Measurements from ENCODE around the gene FAM161A. TPM values are rescaled to one million over a fixed set of nuclear protein-coding genes. Genes with fewer than 3 reads are reported as not detected.
"Not testable (repeated sequence)": the region's sequence is repeated elsewhere in the genome, so short reads cannot be mapped to it uniquely, and the experiment has no call there.

FAM161A gene
- polyA plus RNA-seq, 5 donors, result 20.0 to 31.4 (median 27.6) TPM

DNA sequence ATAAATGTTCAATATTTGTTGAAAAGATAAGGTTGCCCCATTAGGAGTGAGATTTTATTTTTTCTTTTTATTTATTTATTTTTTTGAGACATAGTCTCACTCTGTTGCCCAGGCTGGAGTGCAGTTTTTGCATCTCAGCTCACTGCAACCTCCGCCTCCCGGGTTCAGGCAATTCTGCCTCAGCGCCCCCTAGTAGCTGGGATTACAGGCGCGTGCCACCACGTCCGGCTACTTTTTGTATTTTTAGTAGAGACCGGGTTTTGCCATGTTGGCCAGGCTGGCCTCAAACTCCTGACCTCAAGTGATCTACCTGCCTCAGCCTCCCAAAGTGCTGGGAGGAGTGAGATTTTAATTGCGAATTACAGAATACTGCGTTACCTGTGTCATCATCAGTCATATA lies 2.6 kb downstream of the FAM161A start:
- not testable (repeated sequence) for DNase-seq

DNA sequence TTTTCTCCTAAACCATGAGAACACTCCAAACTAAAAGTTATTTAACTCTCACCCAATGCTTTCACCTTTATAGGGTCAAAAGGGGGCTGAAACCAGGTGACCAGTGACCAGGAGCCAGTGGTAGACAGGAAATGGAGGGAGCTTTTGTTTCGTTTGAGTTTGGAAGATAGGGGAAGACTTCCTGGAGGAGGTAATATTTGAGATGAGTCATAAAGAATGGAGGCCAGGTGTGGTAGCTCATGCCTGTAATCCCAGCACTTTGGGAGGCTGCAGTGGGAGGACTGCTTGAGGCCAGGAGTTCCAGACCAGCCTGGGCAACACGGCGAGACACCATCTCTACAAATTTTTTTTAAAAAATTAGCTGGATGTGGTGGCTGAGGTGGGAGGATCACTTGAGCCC lies 8.5 kb downstream of the FAM161A start:
- no peak for DNase-seq

DNA sequence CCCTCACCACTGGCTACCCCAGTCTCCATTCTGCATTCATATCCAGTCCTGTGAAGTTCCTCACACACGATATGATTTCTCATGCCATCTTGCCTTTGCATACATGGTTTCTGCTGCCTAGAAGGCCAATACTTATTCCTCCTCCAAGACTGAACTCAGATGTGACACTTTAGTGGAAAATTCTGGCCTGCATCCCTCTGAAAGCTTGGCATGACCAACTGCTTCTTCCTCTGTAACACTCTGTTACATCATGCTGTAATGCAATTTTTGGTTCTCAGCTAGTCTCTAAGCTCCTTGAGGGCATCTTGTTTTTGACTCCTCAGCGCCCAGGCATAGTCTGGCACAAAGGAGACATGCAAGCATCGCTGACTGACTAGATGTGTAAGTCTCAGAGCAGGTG lies 12.6 kb downstream of the FAM161A start:
- no peak for DNase-seq

DNA sequence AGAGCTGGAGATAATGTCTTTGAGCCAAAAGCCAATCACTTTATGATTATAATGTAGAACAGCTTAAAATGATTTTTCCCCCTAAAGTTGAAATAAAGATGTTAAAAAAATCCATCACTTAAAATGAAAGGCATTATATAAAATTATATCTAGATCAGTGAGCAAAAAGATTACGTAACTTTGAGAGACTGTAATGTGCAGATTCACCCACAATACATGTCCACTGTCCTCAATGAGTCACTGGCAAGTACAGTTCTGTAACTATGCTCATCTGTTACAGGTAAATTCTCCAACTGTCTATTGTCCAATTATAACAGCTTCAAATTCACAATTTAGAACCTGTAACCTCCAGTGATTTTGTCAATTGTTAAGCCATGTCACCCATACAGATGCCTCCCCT lies 19.0 kb downstream of the FAM161A start:
- no peak for DNase-seq

DNA sequence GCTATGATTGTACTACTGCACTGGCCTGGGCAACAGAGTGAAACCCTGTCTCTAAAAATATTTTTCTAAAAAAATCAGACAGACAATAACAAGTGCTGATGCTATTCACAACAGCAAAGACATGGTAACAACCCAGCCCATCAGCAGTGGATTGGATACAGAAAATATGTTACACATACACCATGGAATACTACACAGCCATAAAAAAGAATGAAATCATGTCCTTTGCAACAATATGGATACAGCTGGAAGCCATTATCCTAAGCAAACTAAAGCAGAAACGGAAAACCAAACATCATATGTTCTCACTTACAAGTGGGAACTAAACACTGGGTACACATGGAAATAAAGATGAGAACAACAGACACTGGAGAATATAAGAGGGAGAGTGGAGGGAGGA lies 19.9 kb downstream of the FAM161A start:
- no peak for DNase-seq

DNA sequence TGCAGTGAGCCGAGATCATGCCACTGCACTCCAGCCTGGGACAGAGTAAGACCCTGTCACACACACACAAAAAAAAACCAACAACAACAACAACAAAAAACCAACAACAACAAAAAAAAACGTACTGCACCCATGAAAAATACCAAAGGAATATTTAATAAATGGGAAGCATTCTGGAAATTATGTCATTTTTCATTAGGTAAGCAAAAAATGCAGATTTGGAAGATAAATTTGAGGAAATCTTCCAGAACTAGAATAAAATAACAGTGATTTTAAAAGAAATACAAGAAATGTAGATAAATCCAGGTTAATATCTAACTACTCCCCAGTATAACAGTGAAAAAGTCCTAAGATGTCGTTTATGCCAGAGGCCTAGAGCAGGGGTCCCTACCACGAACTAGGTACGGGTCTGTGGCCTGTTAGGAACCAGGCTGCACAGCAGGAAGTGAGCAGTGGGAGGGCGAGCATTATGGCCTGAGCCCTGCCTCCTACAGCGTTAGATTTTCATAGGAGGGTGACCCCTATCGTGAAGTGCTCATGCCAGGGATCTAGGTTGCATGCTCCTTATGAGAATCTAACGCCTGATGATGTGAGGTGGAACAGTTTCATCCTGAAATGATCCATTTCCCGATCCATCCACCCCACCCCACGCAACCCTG lies 21.5 kb downstream of the FAM161A start:
- no peak for DNase-seq

DNA sequence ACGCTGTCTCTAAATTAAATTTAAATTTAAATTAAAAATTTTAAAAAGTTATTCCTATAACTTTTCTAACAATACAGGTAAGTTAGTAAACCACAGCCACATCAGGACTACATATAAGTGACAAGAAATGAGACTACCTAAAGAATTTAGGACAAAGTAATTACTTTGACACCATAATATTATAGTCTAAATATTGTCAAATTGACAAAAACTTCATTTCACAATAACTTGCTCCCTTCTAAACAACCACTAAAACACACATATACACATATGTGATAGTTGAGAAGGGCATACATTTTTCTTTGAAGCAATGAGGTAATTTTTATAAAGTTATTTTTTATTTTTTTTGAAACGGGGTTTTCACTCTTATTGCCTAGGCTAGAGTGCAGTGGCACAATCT lies 31.6 kb downstream of the FAM161A start:
- DNase-seq, result no peak

DNA sequence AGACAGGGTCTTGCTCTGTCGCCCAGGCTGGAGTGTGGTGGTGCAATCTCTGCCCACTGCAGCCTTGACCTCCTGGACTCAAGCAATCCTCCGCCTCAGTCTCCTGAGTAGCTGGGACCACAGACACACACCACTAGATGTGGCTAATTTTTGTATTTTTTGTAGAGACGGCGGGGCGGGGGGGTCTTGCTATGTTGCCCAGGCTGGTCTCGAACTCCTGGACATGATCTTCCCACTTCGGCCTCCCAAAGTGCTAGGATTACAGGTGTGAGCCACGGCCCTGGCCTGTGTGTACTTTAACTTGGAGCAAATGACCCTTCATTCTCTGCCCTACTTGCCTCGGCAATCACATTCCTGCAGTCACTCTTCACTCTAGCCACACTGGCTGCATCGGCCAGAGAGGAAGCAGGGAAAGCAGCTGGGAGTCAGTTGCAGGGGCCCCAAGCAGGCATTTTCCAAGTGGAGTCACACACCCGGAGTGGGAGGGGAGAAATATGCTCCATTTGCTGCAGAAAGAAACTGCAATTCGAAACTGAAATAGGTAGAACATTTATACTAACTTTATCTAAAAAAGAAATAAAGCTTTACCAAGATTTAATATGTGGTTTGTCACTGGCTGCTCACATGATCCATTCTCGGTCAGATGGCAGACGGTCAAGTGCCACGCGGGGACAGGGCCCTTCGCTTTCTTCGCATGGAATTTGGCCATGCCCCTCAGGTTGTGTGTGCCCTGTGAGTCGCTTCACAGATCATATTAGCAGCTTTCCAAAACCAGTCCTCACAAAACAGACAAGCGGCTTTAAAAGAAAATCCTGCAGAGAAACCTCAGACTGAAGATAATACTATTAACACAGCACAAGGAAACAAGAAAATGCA lies 37.1 kb downstream of the FAM161A start:
- no peak for DNase-seq

DNA sequence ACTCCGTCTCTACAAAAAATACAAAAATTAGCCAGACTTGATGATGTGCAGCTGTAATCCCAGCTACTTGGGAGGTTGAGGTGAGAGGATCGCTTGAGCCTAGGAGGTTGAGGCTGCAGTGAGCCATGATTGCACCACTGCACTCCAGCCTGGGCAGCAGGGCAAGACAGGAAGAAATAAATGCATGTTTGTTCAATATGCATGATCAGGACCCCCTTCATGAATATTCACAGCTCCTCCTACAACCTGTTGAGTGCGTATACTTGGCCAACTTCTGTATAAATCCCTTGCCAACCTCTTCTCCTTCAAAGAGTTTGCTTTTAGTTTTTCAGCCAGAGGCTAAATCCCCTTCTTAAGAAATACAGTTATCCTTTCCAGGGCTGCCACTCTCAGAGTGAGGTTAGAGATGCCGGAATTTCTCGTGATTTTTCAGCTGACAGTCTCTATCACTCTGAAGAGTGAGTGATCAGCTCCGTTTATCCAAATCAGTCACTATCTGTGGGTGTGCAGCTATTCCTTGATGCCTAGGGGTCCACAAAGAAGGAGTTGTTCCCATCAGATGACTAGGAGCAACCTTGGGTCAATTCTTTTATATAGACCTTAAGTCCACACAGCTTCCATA lies 39.2 kb downstream of the FAM161A start:
- DNase-seq, result no peak

DNA sequence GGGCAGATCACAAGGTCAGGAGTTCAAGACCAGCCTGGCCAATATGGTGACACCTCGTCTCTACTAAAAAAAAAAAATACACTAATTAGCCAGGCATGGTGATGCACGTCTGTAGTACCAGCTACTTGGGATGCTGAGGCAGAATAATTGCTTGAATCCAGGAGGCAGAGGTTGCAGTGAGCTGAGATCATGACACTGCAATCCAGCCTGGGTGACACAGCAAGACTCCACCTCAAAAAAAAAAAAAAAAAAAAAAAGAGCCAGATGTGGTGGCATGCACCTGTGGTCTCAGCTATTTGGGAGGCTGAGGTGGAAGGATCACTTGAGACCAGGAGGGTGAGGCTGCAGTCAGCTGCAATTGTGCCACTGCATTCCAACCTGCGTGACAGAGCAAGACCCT lies 40.5 kb downstream of the FAM161A start:
- not testable (repeated sequence) for DNase-seq

DNA sequence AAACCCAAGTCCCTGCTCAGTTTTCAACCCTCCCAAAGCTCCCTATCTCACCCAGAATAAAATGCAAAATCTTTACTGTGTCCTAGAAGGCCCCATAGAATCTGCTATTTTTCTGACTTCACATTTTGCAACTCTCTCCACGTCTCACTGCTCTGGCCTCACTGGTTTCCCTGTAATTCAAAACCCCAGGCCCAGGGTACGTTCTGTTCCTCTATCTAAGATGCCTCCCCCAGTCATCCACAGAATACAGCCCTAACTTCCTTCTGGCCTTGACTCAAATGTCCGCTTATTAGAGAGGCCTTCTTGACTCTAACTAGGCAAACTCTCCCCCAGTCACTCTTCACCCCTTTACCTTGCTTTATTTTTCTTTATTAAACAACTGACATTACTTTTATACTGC lies 42.0 kb downstream of the FAM161A start:
- DNase-seq, result no peak

DNA sequence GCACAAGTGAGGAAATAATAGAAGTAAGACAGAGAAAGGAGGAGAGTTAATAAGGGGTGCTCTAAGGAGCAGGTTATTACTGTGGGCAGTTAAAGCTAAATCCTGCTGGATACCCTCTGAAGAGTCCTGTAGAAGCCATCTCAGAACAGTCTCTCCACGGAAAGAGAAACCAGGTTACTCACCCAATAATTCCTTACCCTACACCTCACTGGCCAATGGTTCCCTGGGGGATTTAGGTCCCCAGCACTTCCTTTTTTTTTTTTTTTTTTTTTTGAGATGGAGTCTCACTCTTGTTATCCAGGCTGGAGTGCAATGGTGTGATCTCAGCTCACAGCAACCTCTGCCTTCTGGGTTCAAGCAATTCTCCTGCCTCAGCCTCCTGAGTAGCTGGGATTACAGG lies 43.7 kb downstream of the FAM161A start:
- DNase-seq, result not testable (repeated sequence)

DNA sequence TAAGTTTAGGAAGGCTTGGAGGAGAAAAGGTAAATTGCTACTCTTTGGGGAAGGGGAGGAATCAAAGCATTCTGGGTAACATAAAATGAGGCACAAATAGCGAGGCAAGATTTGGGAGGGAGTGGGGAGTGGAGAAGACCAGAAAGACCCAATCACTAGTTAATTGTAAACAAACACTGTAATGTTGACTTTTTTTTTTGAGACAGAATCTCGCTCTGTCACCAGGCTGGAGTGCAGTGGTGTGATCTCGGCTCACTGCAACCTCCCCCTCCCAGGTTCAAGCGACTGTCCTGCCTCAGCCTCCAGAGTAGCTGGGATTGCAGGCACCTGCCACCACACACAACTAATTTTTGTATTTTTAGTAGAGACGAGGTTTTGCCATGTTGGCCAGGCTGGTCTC lies 45.2 kb downstream of the FAM161A start:
- DNase-seq, result not testable (repeated sequence)

DNA sequence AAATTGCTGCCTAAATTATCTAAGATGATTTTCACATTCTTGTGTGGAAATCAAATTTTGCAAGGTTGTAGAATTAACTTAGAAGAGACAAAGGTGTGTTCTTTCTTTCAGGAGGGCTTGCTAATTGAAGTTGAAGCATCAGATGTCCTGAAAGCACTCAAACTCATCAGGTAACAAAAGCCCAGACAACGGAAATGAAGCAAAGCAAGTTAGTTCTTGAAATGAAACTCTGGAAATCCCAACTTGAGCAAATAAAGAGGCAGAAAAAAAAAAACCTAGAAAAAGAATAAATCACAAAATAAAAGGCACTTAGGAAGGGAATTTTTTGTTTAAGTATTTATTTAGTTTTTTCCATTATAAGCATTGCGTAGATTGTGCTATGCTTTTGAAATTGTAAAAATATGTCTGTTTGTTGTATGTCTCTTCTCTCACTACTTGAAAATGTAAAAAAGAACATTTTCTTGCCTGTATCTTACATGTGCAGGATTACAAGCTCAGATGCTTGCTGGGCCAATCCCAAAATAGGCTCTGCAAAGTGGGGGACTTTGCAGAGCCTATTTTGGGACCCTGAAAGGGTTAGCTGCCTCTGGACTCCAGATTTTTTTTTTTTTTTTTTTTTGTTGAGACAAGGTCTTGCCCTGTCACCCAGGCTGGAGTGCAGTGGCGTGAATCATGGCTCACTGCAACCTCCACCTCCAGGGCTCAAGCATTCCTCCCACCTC lies 46.7 kb downstream of the FAM161A start:
- DNase-seq, result no peak

DNA sequence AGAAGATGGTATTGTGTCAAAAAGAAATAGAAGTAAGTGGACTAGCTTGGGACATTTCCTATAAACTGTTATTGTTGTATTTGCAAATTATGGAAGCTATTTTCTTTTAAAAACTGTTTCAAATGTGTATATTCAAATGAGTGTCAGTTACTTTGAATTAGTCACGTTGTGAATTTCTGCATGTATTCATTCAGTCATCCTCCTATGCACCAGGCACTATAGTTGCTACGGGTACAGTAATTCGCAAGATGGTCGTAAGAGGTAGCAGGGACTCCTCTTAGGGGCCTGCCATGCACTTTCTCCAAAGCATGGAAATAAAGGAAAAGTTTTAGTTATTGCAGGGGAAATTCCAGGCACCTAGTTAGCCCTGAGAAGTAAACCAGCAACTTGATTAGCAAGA lies 51.3 kb downstream of the FAM161A start:
- no peak for DNase-seq

DNA sequence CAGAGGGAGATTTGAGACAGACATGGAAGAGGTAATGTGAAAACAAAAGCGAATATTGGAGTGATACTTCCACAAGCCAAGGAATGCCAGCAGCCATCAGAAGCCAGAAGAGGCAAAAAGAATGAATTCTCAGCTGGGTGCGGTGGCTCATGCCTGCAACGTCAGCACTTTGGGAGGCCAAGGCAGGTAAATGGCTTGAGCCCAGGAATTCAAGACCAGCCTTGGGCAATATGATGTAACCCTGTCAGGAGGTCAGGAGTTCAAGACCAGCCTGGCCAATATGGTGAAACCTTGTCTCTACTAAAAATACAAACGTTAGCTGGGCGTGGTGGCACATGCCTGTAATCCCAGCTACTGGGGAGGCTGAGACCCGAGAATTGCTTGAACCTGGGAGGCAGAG lies 54.8 kb downstream of the FAM161A start:
- DNase-seq, result no peak

DNA sequence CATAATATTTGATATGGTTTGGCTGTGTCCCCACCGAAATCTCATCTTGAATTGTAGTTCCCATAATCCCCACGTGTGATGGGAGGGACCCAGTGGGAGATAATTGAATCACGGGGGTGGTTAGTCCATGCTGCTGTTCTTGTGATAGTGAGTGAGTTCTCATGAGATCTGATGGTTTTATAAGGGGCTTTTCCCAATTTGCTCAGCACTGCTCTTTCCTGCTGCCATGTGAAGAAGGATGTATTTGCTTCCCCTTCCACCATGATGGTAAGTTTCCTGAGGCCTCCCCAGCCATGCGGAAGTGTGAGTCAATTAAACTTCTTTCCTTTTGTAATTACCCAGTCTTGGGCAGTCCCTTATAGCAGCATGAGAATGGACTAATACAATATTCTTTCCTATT lies 56.4 kb downstream of the FAM161A start:
- not testable (repeated sequence) for DNase-seq

DNA sequence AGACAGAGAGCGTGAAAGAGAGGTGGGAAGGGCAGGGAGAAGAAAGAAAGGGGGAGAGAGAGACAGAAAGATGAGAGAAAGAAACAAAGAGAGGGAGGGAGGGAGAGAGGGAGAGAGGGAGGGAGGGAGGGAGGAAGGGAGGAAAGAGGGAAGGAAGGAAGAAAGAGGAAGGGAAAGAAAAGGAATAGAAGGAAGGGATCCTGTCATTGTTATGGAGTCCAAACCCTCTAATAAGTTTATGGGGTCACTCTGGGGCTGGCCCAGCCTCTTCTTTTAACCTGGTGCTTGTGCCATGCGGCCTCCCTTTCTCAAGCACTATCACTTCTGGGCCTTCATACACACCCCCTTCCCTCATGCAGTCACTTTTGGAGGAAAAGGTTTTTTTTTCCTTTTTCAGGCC lies 58.5 kb downstream of the FAM161A start:
- DNase-seq, result no peak

DNA sequence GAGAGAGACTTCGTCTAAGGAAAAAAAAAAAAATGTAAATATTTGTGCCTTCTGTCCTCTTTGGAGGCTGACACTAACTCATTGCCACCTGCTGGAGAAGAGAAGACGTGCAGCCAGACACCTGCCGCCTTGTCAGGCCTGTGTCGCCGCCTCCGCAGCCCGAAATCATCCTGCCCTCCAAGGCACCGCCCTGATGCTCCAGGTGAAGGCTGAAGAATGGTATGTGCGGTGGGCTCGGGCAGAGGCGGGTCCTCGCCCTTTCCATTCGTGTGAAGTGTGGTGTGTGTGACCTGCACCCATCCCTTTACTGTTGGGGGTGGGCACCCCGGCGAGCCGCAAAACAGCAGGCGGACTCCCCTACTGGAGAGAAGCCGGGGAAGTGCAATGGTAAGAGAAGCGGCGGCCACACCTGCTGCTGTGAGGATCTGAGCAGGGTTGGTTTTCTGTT lies 60.4 kb downstream of the FAM161A start:
- DNase-seq, result peak; percentile 11 to 12

DNA sequence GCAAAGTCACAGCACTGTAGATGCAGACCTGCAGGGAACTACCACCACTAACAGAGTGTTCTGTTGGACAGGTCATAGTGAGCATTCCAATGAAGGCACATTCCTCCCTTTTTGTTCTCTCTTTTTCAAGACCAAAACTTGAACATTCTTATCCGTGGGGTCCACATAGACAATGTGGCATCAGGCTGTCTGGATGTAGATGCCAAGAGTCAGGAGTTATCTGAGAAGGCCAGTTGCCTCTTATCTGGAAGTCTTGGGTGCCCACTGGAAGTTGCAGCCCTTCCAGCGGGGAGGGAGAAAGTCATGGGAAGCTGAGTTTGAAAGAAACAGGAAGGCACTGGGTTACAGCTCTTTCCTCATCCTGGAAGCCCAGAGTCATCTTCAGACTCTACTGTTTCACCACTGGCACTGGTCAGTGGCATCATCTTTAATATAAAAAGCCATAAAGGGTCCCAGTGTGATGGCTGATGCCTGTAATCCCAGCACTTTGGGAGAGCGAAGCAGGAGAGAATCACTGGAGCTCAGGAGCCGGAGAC lies 61.4 kb downstream of the FAM161A start:
- no peak for DNase-seq

DNA sequence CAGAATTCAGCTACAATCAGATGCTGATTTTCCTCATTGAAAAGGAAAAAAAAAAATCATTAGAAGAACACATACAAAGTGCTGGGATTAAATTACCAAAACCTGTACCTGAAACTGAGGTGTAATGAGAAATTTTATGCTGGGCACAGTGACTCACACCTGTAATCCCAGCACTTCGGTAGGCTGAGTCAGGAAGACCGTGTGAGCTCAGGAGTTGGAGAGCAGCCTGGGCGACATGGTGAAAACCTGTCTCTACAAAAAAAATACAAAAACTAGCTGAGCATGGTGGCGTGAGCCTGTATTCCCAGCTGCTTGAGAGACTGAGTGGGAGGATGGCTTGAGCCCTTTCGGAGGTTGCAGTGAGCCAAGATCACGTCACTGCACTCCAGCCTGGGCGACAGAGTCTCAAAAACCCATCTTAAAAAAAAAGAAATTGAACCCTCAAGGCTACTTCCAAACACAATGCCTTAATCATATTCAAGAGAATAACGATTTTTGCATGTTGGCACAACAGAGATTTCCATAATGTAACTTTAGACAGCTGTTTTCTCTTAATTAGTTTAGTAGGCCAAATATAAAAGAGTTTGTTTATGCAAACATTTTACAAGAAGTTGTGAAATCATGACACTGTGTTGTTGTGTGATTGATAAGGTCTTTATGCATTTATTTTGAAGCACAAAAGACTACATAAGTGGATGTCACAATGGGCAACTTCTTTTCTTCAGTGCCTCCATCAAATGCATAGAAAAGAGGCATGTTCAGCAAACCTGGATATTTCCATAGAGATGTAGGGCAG lies 63.9 kb downstream of the FAM161A start:
- no peak for DNase-seq
